HG03342 (cell line): ENCODE data around the gene LHX5.
"Not testable (repeated sequence)": the region's sequence is repeated elsewhere in the genome, so short reads cannot be mapped to it uniquely, and the experiment has no call there.

Source experiments
- ATAC-seq: cut with Tn5 transposase; IDR thresholded peaks from one replicate; pipeline ENCODE4 v1.9.1; 2021; ENCODE audit warnings: mild to moderate bottlenecking, moderate library complexity; ENCODE audit not compliant: unreplicated experiment

LHX5 gene

DNA sequence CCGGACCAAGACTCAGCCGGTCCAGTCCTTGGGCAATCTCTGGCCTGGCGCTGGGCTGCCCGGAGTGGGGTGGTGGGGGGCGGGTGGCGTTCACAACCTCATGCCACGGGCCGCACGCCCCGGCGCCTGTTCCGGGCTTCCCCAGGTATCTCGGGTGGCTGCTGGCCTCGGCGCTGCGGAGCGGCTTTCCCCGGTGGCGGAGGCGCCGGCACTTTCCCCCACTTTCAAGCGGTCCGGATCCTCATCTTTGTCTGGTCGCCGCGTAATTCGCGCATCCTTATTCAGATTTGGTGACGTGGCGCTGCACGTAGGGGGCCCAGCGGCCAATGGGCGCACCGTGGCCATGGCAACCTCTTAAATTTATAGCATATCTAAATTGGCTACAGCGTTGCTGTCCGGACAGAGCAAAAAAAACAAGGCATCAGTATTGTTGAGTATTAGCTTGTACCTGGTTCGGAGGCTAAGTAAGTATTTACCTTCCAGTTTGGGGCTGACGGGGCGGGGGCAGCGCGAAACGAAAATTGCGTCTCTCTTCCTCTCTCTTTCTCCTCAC lies at the start of gene LHX5:
LHX5 (minus strand) TSS at position 253 of the 553 bp plus-strand sequence. CDS start 373 bp downstream, outside the sequence.
- ATAC-seq, result no peak

DNA sequence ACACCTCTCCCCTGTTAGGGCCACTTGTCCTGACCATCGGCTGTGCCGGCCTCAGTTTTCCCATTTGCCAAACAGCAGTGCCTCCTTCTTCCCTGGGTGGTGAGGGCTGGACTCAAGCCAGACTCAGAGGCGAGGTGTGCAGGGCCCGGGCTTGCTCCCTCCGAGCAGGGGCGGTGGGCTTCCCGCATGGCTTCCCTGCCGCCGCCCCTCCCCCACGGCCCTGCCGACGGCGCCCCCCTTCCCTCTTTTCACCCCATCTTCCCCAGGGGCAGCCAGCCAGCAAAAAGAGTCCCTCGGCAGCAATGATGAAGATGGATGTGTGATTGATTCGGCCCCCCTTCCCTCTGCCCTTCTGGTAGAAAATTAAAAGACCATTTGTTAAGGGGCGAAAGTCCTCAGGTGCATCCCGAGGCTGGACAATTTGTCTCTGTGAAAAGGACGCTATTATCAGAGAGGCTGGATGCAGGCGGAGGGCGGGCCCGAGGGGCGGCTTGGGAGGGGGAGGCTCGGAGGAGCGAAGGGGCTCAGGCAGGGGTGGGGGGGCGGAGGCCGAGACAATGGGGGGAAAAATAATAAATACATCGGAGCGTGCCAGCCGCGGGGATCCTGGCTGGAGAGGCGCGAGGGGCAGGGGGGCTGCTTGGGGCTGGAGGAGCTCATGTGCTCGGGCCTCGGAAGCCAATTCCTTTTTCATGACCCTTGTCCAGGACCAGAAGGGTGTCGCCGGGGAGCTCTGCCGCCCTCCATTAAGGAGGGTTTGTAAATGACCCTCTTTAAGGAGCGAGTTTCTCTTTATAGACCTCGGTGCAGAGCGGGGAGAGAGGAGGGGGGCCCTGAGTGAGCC lies 48.0 kb upstream of the LHX5 start:
- no peak for ATAC-seq

- no peak for ATAC-seq
Observed at GRCh38 chr12:113515082-113515856, 43.6 kb upstream of the LHX5 start.

DNA sequence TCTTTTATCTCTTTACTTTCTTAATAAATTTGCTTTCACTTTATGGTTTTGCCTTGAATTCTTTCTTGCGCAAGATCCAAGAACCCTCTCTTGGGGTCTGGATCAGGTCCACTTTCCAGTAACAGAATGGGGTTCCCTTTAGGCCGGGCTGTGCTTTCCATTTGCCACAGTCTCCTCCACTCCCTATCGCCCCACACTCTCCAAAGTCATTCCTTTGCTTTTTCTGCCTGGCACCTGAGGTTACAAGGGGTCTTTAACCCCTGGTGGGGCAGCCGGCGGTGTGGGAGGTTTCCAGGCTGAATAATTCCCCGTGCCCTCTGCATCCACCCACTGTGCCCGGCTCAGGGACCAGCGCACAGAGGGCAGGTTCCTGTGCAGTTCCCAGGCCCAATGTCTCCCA lies 42.9 kb upstream of the LHX5 start:
- ATAC-seq, result no peak

DNA sequence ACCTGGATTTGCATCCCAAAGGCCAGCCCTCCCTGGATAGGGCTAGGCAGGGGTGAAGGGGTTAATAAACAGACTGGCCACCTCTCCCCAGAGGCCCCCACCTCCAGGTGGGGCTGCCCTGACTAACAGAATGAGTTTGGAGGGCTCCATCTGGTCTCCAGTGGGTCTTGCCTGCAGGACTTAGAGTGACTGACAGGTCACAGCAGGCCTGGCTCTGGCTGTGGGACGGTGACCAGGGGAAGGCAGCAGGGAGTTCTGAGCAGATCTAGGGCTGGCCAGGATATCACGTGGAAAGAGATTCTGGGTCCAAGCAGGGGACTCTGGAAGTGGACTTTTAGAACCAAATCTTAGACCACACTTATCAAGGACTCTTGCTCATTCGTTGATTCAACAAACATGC lies 40.9 kb upstream of the LHX5 start:
- ATAC-seq, result no peak

- no peak for ATAC-seq
Observed at GRCh38 chr12:113506867-113507266, 35.2 kb upstream of the LHX5 start.

- no peak for ATAC-seq
Observed at GRCh38 chr12:113505941-113506340, 34.3 kb upstream of the LHX5 start.

GRCh38 chr12:113504917-113505316 lies 33.2 kb upstream of the LHX5 start:
- no peak for ATAC-seq

- no peak for ATAC-seq
Observed at GRCh38 chr12:113500782-113501311, 29.2 kb upstream of the LHX5 start.

GRCh38 chr12:113500306-113500675 lies 28.6 kb upstream of the LHX5 start:
- ATAC-seq, result no peak

DNA sequence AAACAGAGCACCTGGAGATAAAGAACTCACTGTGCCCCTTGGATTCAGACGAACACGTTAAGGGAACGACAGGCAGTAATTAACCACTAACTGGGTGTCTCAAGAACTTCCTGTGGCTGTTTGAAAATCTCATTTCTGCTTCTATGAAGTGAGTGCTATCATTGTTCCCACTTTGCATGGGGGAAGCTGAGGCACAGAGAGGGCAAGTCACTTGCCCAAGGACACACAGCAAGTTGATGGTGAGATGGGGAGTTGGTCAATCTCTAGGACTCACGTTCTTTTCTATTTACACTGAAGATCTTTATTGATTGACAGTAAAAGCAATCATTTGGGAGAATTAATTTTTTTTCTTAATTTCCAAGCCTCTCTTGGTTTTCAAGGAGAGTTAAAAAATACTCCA lies 26.8 kb upstream of the LHX5 start:
- ATAC-seq, result no peak

- ATAC-seq, result no peak
Observed at GRCh38 chr12:113497693-113498092, 26.0 kb upstream of the LHX5 start.

GRCh38 chr12:113495941-113496340 lies 24.3 kb upstream of the LHX5 start:
- ATAC-seq, result not testable (repeated sequence)

DNA sequence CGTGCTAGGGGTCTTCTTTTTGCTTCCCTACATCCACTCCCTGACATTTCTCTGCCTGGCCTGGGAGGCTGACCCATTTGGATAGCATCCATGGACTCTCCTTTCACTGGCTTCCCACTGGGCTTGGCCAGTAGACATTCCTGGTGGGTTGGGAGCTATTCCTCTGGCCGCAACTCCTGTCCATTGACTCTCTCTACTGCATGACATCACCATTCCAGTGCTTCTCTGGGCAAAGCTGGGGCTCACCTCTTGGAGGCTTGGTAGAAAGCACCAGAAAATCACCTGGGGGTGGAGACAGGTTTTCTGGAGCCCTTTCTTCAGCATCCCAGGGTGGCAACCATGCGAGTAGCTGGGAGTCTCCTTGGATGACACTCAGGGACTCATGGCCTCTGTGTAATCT lies 16.7 kb upstream of the LHX5 start:
- no peak for ATAC-seq

GRCh38 chr12:113486722-113487121 lies 15.1 kb upstream of the LHX5 start:
- ATAC-seq, result no peak

- ATAC-seq, result no peak
Observed at GRCh38 chr12:113485330-113485729, 13.7 kb upstream of the LHX5 start.

- ATAC-seq, result no peak
Observed at GRCh38 chr12:113482334-113482733, 10.7 kb upstream of the LHX5 start.

- ATAC-seq, result no peak
Observed at GRCh38 chr12:113480336-113480971, 8.8 kb upstream of the LHX5 start.

GRCh38 chr12:113479590-113480335 lies 8.1 kb upstream of the LHX5 start:
- no peak for ATAC-seq

DNA sequence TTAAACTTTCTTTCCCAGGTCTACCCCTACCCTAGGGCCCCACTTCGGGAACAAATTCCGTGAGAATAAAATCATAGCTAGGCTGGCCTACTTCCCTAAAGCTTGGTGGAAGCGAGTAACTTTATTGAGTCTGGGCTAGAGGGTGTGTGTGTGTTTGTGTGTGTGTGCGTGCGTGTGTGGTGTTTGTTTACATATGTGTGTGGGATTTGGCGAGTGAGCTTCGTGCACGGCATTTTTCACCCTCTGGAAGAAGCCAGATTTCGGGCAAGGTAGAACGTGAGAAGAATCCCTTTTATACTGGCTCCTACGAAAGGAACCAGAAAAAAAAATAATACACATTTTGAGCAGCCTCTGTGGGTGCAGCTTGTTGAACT lies 7.5 kb upstream of the LHX5 start:
- no peak for ATAC-seq
